Bone marrow (tissue), 2 donors: ENCODE results near the gene PDSS1.
"Not testable (repeated sequence)": the region's sequence is repeated elsewhere in the genome, so short reads cannot be mapped to it uniquely, and the experiment has no call there.

ENCODE experiments used
- DNase-seq, 2 donors: peaks; one replicate each; lab custom pipeline; 2025; lab: John Stamatoyannopoulos, UW

PDSS1 gene, protein sequence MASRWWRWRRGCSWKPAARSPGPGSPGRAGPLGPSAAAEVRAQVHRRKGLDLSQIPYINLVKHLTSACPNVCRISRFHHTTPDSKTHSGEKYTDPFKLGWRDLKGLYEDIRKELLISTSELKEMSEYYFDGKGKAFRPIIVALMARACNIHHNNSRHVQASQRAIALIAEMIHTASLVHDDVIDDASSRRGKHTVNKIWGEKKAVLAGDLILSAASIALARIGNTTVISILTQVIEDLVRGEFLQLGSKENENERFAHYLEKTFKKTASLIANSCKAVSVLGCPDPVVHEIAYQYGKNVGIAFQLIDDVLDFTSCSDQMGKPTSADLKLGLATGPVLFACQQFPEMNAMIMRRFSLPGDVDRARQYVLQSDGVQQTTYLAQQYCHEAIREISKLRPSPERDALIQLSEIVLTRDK

DNA sequence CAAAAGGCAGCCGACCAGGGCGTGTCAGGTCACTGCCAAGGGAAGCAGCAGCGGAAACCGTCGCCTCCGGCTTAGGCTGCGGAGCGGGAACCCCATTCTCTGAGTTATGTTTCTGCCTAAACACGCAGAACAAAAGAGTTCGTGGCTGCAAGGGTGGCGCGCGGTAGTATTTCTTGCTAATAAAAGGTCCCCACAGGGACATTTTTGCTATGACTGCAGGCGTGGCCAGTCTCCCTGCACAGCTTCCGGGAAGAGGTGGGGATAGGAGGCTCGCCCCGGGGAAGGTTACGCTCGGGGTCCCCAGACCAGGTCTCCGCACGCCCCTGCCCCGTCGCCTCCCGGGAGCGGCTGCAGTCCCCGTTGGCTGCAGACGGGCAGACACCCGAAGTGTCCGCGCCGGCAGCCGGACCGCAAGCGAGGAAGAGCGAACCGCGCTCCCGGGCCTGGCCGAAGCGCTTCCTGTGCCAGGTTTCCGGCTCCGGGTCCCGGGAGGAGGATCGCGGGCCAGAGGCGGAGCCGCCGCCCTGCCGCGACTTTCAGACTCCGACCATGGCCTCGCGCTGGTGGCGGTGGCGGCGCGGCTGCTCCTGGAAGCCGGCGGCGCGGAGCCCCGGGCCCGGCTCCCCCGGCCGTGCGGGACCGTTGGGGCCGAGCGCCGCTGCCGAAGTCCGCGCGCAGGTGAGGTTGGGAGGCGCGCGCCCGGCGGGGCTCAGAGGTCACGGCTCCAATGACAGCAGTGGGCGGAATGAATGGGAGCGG lies at the start of gene PDSS1:
PDSS1 (plus strand) TSS at position 539 of the 759 bp plus-strand sequence; CDS start at position 550, 11 bp downstream.
- peak; percentile 29 to 79 for DNase-seq

DNA sequence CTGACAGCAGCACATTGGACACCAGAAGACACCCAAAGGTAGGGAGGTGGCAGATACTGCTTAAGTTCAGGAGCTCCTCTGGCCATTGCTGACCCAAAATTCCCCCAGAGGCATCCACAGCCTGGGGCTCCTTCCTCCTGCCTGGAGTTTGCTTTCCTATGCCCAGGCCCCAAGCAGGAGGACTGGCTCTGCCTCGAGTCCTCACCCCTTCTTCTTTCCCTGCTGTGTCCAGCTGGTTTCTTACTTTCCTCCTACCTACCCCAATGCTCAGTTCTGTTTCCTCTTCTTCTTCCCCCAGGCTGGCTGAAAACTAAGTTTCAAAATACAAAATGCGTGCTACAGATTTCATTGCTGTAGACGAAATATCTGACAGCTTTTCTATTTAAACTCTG lies 49.3 kb upstream of the PDSS1 start:
- DNase-seq = not testable (repeated sequence)

DNA sequence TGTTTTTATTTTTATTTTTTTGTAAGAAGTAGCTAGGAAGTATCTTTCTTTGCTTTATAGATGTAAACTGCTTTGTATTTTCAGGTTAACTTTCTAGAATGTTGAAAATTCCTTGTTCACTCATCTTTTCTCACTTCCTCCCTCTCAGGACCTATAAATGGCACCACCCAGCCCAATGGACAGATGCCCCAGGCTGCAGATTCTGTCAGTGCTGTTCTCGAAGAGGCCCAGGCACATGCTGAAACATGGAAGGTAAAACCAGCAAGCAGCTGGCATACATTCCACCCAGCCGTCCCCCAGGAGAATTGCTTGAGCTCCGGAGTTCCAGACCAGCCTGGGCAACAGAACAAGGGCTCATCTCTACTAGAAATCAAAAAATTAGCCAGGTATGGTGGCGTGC lies 47.1 kb upstream of the PDSS1 start:
- no peak for DNase-seq

DNA sequence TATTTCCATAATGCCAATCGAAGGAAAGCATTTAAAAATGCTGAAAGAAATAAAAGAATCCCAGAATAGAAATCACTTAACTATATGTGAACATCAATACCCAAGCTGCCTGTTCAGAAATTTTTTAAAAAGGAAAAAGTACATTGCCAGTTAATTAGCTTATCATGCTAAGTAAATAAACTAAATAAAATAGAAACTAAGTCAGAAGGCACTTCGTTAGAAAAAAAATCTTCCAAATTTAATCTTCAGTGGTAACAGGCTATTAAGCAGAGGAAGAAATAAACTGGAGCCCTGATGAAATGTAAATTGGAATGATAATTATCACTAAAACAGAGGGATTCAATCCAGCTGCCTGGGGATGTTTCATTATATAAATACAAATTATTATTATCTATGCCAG lies 46.0 kb upstream of the PDSS1 start:
- DNase-seq = not testable (repeated sequence)

DNA sequence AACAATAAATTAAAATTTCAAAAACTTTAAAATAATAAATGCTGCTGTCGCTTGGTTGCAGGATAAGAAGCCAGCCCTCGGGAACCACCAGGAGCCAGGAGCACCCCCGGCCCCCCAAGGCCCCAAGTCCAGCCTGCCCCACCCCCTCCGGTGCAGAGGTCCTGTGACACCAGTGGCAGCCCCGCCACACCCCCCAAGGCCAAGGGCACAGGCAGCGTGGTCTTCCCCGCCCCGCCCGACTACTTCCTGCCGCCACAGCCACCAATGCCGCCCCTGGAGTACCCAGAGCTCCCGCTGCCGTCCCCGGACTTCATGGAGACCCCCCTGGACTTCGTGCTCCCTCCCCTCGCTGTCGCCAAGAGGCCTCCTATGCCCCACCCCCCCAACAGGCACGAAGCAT lies 44.5 kb upstream of the PDSS1 start:
- DNase-seq = no peak

DNA sequence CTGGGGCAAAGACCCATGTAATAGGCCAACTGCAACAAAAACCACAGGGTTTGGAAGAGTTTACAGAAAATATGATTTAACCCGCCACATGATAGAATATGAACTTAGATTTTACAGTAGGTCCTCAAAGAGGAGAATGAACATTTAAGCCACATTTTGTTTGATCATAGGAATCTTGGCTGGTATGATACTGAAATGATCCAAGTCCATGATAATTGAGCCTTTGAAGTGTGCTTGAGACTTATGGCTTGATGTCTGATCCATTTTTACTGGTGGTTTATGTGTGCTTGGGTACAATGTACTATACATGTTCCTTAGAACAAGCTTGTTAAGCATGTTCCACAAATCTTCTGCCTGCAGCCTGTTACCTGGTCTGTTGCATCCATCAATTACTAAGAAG lies 41.8 kb upstream of the PDSS1 start:
- DNase-seq = no peak

DNA sequence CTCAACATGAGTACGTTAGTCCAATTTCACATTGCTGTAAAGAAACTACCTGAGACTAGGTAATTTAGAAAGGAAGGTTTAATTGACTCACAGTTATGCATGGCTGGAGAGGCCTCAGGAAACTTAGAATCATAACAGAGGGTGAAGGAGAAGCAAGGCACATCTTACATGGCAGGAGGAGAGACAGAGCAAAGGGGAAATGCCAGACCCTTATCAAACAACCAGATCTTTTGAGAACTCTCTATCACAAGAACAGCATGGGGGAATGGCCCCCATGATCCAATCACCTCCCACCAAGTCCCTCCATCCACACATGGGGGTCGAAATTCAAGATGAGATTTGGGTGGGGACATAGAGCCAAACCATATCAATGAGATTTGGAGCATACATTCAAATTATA lies 34.6 kb upstream of the PDSS1 start:
- DNase-seq = no peak

DNA sequence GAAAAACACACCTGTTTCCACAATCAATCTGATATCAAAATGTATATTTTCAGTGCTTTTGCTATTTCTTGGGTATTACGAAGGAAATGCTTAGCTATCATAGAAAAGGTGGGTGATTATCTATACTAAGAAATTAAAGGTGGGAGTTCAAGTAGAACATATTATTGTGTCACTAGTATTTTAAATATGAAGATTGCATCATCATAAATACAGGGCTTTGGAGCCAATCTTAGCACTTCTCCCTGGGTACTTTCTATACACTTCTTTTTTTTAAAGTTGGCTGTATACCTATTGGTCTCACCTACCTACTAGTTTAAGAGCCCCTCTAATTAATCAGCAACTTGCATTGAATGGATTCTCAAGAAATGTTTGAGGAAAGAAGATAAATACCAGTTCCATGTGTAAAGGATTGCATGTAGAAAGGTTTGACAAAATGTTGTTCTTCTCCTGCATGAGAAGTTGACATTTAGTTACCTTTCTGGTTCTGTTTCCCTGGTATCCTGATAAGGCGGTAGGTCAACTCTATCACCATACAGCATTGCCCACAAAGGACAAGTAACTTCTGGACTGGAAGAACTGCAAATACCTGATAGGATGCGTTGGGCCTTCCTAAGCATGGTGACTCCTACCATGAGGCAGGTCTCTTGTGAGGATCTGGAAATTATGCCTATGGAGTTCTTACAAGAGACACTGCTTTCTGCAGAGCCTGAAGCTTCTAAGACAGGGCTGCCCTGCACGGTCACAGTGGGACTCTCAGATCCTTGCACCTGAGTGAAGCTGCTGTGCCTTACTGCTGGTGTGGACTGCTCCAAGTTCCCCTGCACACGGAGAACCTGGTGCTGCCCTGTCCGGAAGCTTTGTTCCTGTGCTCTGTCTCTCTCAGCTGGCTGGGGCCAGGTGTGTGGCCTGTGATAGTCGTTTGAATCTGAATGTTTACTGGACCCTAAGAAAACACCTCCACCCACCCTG lies 32.1 kb upstream of the PDSS1 start:
- DNase-seq = no peak

DNA sequence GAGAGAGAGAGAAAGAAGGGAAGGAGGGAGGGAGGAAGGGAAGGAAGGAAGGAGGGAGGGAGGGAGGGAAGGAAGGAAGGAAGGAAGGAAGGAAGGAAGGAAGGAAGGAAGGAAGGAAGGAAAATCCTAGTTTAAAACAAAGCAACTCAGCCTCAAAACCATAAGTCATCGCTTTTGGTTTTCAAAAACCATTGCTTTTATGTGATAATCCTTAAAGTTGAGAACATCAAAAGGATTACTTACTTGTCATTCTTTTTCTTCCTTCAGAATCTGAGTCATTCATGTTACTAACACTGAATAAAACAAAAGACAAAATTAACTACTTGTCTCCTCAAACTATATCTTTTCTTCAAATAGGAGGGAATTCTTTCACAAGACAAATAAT lies 21.6 kb upstream of the PDSS1 start:
- no peak for DNase-seq

DNA sequence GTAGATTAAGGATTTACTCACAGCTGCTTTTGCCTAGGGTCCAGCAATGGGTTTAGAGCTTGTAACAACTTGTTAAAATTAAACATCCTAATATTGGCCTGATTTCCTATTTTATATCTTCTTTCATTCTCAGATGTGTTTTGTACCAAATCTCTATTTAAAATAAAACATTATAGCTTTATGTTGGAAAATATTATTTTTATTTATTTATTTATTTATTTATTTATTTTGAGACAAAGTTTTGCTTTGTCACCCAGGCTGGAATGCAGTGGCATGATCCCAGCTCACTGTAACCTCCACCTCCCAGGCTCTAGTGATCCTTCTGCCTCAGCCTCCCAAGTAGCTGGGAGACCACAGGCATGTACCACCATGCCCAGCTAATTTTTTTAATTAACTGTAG lies 17.9 kb upstream of the PDSS1 start:
- no peak for DNase-seq

DNA sequence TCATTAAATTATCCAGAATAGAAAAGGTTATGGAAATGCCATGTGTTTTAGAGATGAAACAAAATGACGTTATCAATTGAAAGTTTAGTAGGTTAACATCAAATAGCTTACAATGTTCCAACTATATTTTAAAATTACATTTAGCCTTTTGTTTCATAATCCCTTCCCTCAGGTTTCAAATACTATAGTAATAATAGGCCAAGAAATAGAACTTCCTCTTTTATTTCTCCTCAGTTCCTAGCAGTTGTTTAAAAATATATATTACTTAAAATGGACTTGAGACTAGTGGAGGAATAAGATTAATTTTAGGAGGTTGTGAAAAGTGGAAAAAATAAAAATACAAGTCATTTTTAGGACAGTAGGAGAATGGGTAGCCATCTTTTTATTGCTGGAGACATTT lies 16.4 kb upstream of the PDSS1 start:
- DNase-seq = no peak

DNA sequence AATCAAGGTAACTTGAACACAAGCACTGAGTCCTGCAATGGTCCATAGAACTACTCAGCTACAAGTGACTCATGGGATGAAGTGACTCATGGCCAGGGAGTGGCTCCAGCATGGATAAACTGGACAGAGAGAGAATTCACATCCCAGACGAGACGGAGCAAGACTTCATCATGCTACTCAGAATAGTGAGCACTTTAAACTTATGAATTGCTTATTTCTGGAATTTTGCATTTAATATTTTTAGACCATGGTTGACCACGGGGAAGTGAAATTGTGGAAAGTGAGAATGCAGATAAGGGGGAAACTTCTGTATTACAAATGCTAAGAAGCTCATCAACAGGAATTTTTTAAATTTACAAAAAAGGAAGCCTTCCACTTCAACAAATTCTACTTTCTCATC lies 15.5 kb upstream of the PDSS1 start:
- not testable (repeated sequence) for DNase-seq

DNA sequence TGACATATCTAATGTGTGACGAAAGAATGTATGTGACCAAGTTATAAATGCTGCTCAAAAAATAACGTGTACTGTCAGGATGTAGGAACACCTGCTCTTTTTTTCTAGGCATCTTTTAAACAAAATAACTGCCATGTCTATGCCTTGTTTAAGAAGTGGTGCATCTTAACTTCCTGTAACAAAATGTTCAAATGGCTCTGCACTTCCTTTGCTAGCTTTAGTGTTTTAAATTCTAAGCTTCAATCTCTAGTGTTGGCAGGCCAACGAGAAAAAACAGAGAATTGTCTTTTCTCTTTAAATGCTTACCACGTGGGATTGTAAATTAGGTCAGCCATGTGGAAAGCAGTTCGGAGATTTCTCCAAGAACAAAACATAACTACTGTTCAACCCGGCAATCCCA lies 14.6 kb upstream of the PDSS1 start:
- DNase-seq = no peak

DNA sequence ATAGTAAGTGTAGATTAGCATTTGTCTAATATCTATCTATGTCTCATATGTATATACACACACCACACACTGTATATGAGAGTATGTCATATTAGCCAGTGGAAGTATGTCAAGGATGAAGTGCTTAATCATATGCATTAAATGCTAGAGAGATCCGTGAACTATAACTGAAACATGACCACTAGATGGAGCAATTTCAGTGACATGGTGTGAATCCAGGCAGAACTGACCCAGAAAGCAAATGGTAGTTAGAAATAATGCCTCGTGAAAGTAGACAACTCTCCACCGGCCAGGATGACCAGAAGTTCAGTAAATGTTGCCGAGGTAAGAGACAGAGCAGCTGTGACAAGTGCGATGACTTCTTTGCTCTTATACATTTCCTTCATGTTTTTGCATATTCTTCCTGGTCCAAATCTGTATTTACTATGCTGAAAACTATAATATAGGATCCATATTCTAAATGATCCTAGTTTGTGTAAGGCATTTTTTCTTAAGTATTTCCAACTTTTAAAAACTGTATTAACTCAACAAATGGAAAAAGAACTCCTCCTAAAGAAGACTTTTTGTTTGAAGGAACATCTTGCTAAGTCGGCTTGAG lies 12.7 kb upstream of the PDSS1 start:
- DNase-seq = peak in 1 of 2 donors; percentile 51

DNA sequence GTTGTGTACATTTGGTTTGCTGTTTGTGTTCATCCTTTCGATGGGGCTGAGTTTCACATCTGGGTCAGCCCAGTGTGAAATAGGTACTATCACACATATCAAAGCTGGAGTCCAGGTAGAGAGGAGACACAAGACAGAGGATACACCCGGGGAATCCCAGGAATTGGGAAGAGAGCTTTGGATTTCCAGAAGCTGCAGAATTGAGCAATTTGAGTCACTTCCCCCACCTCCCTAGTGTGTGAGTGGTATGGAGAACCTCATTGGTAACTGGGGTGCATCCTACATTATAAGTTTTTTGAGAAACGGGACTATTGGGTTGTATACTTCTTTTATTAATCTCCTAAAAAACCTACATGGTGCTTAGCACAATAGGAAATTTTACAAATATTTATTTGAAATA lies 12.1 kb upstream of the PDSS1 start:
- DNase-seq = no peak

DNA sequence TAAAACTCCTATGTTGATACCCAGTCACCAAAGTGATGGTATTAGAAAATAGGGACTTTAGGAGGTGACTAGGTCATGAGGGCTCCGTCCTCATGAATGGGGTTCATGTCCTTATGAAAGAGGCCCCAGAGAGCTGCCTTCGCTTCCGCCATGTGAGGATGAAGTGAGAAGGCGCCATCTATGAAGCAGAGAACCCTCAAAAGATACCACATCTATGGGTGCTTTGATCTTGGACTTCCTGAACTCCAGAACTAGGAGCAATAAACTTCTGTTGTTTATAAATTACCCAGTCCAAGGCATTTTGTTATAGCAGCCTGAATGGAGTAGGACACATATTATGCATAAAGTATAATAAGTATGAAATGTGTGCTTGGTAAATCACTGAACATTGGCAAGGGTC lies 8.1 kb upstream of the PDSS1 start:
- no peak for DNase-seq

DNA sequence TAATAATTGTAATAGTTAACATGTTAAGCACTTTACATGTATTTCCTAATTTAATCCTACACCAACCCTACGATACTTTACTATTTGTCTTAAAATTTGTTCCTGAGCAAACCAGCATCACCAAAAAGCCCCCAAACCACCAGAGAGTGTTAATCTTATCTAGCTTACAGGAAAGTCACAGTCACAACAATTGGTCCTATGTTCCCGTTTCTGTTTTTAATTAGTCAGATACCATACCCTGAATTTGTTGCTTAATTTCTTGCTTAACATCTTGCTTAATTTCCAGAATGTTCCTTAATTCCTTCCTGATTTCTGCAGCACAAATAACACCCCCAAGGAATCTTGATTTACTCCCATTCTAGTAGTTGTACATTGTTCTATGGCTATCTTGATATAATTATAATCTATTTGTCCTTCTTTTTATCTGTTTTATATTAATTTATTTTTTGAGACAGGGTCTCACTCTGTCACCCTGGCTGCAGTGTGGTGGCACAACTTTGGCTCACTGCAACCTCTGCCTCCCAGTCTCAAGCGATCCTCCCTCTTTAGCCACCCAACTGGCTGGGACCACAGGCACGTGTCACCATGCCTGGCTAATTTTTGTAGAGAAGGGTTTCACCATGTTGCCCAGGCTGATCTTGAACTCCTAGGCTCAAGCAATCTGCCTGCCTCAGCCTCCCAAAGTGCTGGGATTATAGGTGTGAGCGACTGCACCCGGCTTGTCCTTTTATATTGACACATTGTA lies 6.6 kb upstream of the PDSS1 start:
- DNase-seq = no peak

DNA sequence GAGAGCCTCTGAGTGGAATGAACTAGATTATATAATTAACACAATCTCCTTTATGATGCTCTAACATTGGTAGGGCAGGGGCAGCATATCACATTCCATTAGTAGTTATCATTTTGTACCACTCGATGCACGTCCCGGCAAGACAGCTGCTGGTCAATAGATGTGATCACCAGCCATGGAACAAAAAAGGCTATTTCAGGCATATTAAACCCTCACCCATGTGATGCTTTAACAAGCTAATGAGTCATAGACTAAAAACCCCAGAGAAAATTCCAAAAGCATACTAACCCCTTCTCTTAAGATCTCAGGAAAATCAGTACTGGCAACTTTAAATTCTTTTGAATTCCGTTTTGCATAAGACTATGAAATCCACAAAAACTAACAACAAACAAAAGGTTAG lies 3.0 kb upstream of the PDSS1 start:
- DNase-seq = not testable (repeated sequence)

DNA sequence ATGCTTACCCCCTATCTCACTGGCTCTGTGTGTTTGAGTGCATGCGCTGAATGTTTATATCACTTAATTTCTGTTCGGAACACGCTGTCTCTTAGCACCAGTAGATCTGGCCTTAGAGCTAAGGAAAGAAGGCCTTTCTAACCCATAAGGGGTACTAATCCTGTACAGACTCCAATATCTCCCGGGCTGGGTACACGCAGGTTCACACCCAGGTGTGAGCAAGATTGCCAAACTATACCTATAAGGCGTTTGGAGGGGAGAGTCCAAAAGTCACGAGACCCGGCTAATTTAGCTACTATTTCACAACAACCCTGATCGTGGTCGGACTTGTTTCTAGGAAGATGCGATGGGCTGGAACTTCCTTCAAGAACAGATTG lies 727 bp upstream of the PDSS1 start:
- DNase-seq = no peak

DNA sequence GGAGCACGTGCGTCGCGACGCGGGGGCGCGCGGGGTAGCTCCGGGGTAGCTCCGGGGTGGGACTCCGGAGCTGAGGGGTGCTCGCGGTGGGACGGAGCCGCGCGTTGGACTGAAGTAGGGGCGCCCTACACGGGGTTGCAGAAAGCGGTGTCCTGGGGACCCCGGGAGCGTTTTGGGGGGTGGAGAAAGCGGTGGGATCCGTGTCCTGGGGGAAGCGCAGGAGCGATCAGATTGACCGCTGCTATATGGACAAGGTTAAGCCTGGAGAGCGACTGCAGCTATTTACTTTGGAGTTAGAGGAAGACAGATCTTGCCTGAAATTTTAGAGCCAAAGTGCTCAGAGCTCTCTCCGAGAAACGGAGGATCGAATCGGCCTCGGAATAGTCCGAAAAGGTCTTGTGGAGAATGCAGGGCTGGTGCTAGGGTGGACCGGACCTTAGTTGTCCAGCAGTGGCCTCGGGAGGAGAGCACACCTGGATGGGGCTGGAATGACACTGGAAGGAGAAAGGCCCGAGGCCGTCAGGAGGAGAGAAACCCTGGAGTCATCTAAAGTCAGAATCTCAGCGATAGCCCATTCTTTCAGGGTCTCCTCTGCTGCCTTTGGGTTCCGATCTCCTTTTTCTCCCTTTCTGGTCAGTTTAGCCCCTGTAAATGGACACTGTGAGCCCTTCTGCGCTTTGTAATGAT lies 564 bp downstream of the PDSS1 start:
- no peak for DNase-seq

DNA sequence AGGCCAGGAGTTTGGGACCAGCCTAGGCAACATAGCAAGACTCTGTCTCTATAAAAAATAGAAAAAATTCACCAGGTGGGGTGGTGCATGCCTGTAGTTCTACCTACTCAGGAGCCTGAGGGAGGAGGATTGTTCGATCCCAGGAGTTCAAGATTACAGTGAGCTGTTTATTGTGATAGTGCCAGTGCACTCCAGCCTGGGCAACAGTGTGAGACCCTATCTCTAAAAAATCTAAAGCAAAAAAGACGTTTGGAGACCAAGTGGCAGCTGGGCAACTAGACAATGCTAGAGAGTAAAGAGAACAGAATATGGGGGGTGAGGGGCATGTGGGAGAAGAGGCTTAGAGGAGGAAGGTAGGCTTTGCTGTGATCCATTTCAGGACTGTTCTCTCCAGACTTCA lies 1.4 kb downstream of the PDSS1 start:
- no peak for DNase-seq
